Tongue (tissue), 2 donors: ENCODE results near the gene SV2C. TPM values are rescaled to one million over a fixed set of nuclear protein-coding genes. Genes with fewer than 3 reads are reported as not detected.
A peak's percentile ranks its signal among the peaks of the same experiment; 100 is the strongest.
"Not testable (repeated sequence)": the region's sequence is repeated elsewhere in the genome, so short reads cannot be mapped to it uniquely, and the experiment has no call there.

ENCODE experiments used
- DNase-seq: peaks from one replicate; pipeline ENCODE4 v3.0.0-alpha.2; 2015
- total RNA-seq: library from RNA; depleted of rRNA; stranded (reverse); fragments of >200 nt; gene quantifications from one replicate; pipeline ENCODE4 v1.2.3, GENCODE V29; 2014

SV2C gene
- total RNA-seq, 1 donor from 2014 or later = 0.31 TPM

- DNase-seq = no peak
Observed at GRCh38 chr5:76305269-76305668, 222.1 kb downstream of the SV2C start.

- DNase-seq = no peak
Observed at GRCh38 chr5:76305775-76306174, 222.6 kb downstream of the SV2C start.

GRCh38 chr5:76310208-76310607 is 227.0 kb downstream of the SV2C start:
- DNase-seq = no peak

- DNase-seq = no peak
Observed at GRCh38 chr5:76312783-76313182, 229.6 kb downstream of the SV2C start.

- DNase-seq = no peak
Observed at GRCh38 chr5:76314643-76315042, 231.5 kb downstream of the SV2C start.

GRCh38 chr5:76319673-76320072 is 236.5 kb downstream of the SV2C start:
- DNase-seq = no peak

- not testable (repeated sequence) for DNase-seq
Observed at GRCh38 chr5:76323494-76323893, 240.3 kb downstream of the SV2C start.

GRCh38 chr5:76325326-76325725 is 242.1 kb downstream of the SV2C start:
- no peak for DNase-seq

GRCh38 chr5:76325876-76326491 is 242.8 kb downstream of the SV2C start:
- DNase-seq = no peak

GRCh38 chr5:76326577-76327302 is 243.6 kb downstream of the SV2C start:
- peak; percentile 51 for DNase-seq

- no peak for DNase-seq
Observed at GRCh38 chr5:76329346-76329745, 246.2 kb downstream of the SV2C start.

GRCh38 chr5:76331126-76331525 is 247.9 kb downstream of the SV2C start:
- no peak for DNase-seq

- DNase-seq = no peak
Observed at GRCh38 chr5:76332102-76332501, 248.9 kb downstream of the SV2C start.

GRCh38 chr5:76332611-76333205 is 249.5 kb downstream of the SV2C start:
- no peak for DNase-seq

- DNase-seq = peak; percentile 27
Observed at GRCh38 chr5:76333571-76333970, 250.4 kb downstream of the SV2C start.

- DNase-seq = no peak
Observed at GRCh38 chr5:76334574-76334973, 251.4 kb downstream of the SV2C start.

GRCh38 chr5:76335451-76335850 is 252.3 kb downstream of the SV2C start:
- DNase-seq = not testable (repeated sequence)

GRCh38 chr5:76336253-76336809 is 253.1 kb downstream of the SV2C start:
- DNase-seq = not testable (repeated sequence)

GRCh38 chr5:76337953-76338451 is 254.8 kb downstream of the SV2C start:
- DNase-seq = peak; percentile 51

GRCh38 chr5:76339919-76340318 is 256.7 kb downstream of the SV2C start:
- no peak for DNase-seq

GRCh38 chr5:76341651-76342334 is 258.6 kb downstream of the SV2C start:
- DNase-seq = no peak

GRCh38 chr5:76342474-76342873 is 259.3 kb downstream of the SV2C start:
- DNase-seq = no peak

GRCh38 chr5:76345582-76345981 is 262.4 kb downstream of the SV2C start:
- no peak for DNase-seq
